ENCODE data around the gene GKAP1. TPM values are rescaled to one million over a fixed set of nuclear protein-coding genes. Genes with fewer than 3 reads are reported as not detected.
"Not testable (repeated sequence)": the region's sequence is repeated elsewhere in the genome, so short reads cannot be mapped to it uniquely, and the experiment has no call there.

GKAP1 gene
- 1 to 10 TPM; 3.3 to 4.2 TPM for total RNA-seq

DNA sequence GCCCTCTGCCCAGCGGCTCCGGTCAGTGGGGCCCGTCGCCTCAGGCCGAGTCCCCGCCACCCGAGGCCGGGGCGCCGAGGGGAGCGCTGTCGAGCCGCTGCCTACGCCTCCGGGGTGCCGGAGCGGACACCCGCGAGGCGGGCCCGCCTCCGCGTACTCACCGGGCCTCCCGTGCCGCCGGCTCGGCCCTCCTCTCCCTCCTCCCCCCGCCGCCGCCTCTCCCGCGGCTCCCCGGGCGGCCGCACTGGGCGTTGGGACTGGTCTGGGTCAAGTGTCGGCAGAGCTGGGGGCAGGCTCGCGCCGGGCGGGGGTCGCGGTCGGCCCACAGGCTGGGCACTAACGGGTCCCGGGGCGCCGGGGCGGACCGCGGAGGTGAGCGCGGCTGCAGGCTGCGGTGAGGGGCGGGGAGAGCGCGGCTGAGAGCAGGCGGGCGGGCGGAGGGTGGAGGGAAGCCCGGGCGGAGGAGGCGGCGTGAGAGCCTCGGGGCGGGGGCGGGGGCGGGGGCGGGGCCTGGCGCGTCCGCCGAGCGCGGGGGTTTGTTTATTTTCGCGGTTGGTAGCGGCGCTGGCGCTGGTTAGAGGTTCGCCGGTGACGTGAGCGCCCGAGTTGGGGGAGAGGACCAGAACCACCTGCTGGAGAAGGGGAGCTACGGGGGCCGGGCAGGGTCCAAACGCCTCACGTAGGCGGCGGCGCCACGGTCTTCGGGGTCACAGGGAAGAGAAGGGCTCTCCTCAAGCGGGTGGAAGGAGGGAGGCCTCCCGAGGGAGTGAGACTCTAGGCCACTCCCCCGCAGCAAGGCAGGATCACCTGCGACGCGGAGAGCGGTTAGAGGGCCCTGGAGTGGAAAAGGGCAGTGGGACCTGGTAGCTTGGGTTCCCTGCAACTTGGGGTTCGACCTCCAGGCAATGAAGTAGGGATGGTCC, at the start of gene GKAP1:
GKAP1 (minus strand) TSS at position 414 of the 923 bp plus-strand sequence. CDS start 11,252 bp downstream, outside the sequence.
- peak within 1 kb of the TSS; percentile 58 for H3K27ac Mint-ChIP-seq
- H3K9me3 Mint-ChIP-seq (ENCODE audit: low read depth); H3K27me3 Mint-ChIP-seq; POLR2A ChIA-PET; H3K4me1 Mint-ChIP-seq; H3K36me3 Mint-ChIP-seq (ENCODE audit: low read depth): not testable (repeated sequence)
- intact Hi-C loops (cut with DNase I, micrococcal nuclease) = loop anchor here (1.0 to 5.0 kb wide), 6 partner anchors 103 to 197 kb away; partner anchors contain the start of genes UBQLN1 (in 2 of the 2), HNRNPK (in 1 of the 2), IDNK (in 1 of the 2) and KIF27 (in 1 of the 2)
- ATAC-seq (peak; percentile 83), DNase-seq (peak; percentile 78)
- peak within 1 kb of the TSS; percentile 76 for H3K4me3 Mint-ChIP-seq
- CTCF ChIA-PET = interaction anchor here (0.5 kb wide), 1 partner anchor 33 kb away, joined by 5 read pairs; no protein-coding TSS in a partner anchor

DNA sequence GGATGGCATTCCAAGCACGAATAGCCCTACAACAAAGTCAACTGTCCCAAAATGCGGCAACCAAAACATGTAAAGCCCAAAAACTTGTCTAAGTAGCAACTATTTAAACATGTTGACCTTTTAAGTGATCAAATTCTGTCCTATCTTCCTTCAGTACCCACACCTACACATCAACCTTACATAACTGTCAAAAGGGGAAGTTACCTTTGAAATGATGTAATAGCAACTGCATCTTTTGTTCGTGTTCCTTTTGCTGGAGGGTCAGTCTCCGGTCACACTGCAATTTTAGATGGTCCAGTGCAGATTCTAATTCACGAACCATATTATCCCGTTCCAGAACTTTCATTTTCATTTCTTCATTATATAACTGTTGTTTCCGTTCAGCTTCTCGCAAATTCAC, 32.3 kb upstream of the GKAP1 start:
- H3K36me3 Mint-ChIP-seq (ENCODE audit: low read depth); intact Hi-C loops (cut with DNase I, micrococcal nuclease); ATAC-seq: not testable (repeated sequence)

DNA sequence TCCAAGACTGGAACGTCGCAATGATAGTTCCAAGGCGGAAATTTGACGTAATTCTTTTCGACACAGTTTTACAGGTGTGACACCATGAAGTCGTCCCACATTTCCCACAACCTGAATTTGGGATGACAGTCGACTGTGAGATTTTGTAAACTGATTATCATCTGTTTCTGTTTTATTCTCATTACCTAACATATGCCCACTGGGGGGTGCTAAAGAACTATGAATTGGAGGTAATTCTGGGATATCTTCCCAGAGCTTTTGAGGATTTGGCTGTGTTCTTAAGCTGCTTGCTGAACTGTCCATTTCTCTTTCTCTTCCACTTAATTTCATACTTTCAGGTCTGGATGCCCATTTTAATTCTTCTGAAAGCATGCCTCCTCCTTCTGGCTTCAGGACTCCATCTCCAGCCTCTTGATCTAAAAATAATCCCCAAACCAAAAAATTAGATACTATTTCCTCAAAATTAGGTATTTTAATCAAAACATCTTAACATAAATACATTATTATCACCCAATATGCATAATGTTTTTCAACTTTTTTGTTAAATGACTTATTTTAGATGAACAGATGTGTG, 19.6 kb upstream of the GKAP1 start:
- ATAC-seq; CTCF ChIA-PET; H3K36me3 Mint-ChIP-seq (ENCODE audit: low read depth); H3K4me3 Mint-ChIP-seq; H3K27me3 Mint-ChIP-seq; DNase-seq; H3K9me3 Mint-ChIP-seq (ENCODE audit: low read depth); POLR2A ChIA-PET; H3K4me1 Mint-ChIP-seq; H3K27ac Mint-ChIP-seq: not testable (repeated sequence)
- intact Hi-C loops (cut with DNase I, micrococcal nuclease) = loop anchor here in 1 of 2 experiments (5.0 kb wide), 1 partner anchor 80 kb away; no protein-coding TSS in a partner anchor

More for the DNA sequence above, 32.3 kb upstream of the GKAP1 start:
- H3K27ac Mint-ChIP-seq; H3K27me3 Mint-ChIP-seq; CTCF ChIA-PET; H3K4me1 Mint-ChIP-seq; POLR2A ChIA-PET; H3K9me3 Mint-ChIP-seq (ENCODE audit: low read depth); H3K4me3 Mint-ChIP-seq; DNase-seq: not testable (repeated sequence)

DNA sequence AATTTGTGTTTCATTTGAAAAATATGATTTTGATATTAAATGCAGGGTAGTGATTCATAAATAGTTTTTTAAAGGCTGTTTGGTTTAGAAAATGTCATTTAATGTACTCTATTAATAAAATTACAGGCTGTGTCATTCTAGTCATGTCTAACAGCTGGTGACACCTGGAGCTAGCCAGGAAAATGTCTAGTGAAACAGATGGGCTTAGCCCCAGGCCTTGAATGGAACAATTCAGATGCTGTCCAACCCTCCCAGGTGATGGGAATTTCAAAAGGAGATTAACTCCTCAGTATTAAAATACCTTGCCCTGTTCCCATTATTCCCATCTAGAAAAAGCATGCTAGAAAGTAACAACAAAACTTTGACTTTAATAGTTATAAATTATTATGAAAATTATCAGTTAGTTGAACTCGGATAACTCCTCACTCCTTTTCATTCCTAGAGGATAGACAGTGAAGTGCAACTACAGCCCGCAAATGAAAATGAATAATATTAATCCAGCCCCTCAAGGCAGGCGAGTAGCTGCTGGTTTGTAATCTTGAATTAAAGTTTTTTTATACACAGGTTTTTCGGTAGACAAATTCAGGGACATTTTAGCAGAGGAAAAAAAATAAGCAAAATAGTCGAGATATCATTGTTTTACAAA, 13.0 kb upstream of the GKAP1 start:
- H3K36me3 Mint-ChIP-seq (ENCODE audit: low read depth); CTCF ChIA-PET; H3K27ac Mint-ChIP-seq; POLR2A ChIA-PET; DNase-seq; intact Hi-C loops (cut with DNase I, micrococcal nuclease); H3K9me3 Mint-ChIP-seq (ENCODE audit: low read depth); H3K4me3 Mint-ChIP-seq; H3K27me3 Mint-ChIP-seq; H3K4me1 Mint-ChIP-seq; ATAC-seq: not testable (repeated sequence)

DNA sequence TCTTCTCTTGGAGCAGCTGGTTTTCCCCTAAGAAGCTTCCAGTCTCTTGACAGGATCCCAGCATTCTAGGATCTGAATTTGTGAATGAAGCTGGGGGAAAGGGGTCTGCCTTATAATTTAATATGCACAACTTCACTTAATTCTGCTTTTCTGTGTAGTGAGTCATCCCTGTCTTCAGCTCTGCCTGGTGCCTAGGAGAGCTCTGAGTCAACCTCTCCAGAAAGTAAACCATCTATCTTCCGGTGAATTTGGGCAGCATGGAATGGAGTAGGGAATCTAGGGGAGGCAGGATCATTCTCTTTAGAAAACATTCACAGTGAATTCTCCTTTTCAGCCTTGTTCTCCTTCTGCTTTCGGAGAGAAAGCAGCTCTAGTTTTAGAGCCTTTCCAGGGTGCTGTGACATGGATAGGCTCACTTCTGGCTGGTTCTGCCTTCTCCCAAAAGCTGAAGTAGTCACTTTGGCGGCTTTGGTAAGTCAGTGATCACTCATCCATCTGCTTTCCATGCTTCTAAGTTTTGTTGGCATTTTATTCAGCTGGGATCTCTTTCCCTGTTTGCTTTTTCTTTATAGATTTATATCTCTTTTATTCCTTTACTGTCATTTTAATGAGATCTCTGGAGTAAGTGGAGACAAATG, 7.5 kb upstream of the GKAP1 start:
- POLR2A ChIA-PET; ATAC-seq; H3K9me3 Mint-ChIP-seq (ENCODE audit: low read depth); DNase-seq; H3K4me1 Mint-ChIP-seq; H3K4me3 Mint-ChIP-seq; H3K27ac Mint-ChIP-seq; H3K27me3 Mint-ChIP-seq; intact Hi-C loops (cut with DNase I, micrococcal nuclease); H3K36me3 Mint-ChIP-seq (ENCODE audit: low read depth): not testable (repeated sequence)
- CTCF ChIA-PET = interaction anchor here (0.8 kb wide), 1 partner anchor 142 kb away, joined by 3 read pairs; no protein-coding TSS in a partner anchor

DNA sequence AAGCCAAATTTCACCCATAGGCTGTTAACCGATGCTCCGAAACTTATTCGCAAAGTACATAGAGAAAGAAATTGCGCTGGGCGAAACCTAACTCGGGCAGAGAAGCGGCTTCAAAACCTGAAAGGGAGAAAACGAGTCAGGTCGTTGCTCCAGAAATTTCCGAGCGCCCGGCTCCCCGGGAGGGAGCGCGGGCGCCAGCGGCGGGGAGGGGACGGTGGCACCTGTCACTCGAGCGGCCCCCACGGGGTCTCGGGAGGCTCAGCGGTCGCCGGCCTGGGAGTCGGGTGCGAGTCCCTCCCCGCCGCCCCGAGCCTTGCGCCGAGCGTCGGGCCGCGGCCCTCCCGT, 586 bp downstream of the GKAP1 start:
- intact Hi-C loops (cut with DNase I, micrococcal nuclease) = loop anchor here (1.0 to 5.0 kb wide), 6 partner anchors 104 to 196 kb away; partner anchors contain the start of genes UBQLN1 (in 2 of the 2), HNRNPK (in 1 of the 2), IDNK (in 1 of the 2) and KIF27 (in 1 of the 2)
- ATAC-seq; POLR2A ChIA-PET; H3K27me3 Mint-ChIP-seq; H3K36me3 Mint-ChIP-seq (ENCODE audit: low read depth); H3K9me3 Mint-ChIP-seq (ENCODE audit: low read depth); H3K4me1 Mint-ChIP-seq: not testable (repeated sequence)
- CTCF ChIA-PET = interaction anchor here (0.6 kb wide), 1 partner anchor 96 kb away, joined by 4 read pairs; no protein-coding TSS in a partner anchor
- DNase-seq = peak; percentile 50
- Mint-ChIP-seq H3K4me3 (peak overlapping the region; percentile 76), H3K27ac (peak overlapping the region; percentile 49)

DNA sequence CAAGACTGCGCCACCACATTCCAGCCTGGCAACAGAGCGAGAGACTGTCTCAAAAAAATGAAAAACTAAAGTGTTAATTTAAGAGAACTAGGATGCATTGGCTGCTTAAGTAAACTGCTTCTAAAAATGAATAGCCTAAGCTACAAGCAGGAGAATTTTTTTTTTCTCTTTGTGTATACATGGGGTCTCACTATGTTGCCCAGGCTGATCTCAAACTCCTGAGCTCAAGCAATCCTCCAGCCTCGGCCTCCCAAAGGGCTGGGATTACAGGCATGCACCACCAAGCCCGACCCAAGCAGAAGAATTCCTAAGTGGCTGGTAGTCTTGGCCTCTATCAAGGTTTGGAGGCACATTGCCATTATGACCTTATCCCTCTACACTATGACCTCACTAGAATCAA, 2.4 kb downstream of the GKAP1 start:
- H3K4me1 Mint-ChIP-seq; DNase-seq; H3K36me3 Mint-ChIP-seq (ENCODE audit: low read depth); ATAC-seq; H3K27ac Mint-ChIP-seq; H3K27me3 Mint-ChIP-seq; POLR2A ChIA-PET; H3K4me3 Mint-ChIP-seq; CTCF ChIA-PET; H3K9me3 Mint-ChIP-seq (ENCODE audit: low read depth): not testable (repeated sequence)
- intact Hi-C loops (cut with DNase I, micrococcal nuclease) = loop anchor here in 1 of 2 experiments (5.0 kb wide), 2 partner anchors 108 to 193 kb away; partner anchors contain the start of genes IDNK and UBQLN1

DNA sequence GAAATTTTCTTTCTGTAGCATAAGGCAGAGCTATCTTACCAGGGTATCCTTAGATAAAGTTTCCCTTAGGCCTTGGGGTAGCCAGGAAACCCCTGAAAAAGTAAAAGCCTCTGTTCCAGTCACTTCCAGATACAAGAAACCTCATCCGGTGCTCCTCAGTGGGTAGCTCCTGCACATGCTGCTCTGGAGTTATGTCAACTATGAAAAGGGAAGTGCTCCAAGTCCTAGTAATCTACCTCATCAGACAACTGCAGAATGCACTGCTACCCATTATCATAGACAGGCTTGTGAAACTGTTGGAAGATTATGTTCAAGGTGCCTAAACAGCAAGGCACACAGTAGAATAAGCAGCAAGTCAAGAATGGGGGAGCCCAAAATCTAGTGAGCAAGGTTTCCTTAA, 8.4 kb downstream of the GKAP1 start:
- H3K27ac Mint-ChIP-seq; POLR2A ChIA-PET; DNase-seq; intact Hi-C loops (cut with DNase I, micrococcal nuclease); ATAC-seq; H3K4me1 Mint-ChIP-seq; H3K4me3 Mint-ChIP-seq; CTCF ChIA-PET; H3K36me3 Mint-ChIP-seq (ENCODE audit: low read depth); H3K27me3 Mint-ChIP-seq; H3K9me3 Mint-ChIP-seq (ENCODE audit: low read depth): not testable (repeated sequence)

DNA sequence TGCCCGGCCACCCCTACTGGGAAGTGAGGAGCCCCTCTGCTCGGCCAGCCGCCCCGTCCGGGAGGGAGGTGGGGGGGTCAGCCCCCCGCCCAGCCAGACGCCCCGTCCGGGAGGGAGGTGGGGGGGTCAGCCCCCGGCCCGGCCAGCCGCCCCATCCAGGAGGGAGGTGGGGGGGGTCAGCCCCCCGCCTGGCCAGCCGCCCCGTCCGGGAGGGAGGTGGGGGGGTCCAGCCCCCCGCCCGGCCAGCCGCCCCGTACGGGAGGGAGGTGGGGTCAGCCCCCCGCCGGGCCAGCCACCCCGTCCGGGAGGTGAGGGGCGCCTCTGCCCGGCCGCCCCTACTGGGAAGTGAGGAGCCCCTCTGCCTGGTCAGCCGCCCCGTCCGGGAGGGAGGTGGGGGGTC, 13.1 kb downstream of the GKAP1 start:
- H3K9me3 Mint-ChIP-seq (ENCODE audit: low read depth); ATAC-seq; H3K4me1 Mint-ChIP-seq; CTCF ChIA-PET; H3K27ac Mint-ChIP-seq; intact Hi-C loops (cut with DNase I, micrococcal nuclease); DNase-seq; H3K36me3 Mint-ChIP-seq (ENCODE audit: low read depth); H3K4me3 Mint-ChIP-seq; POLR2A ChIA-PET; H3K27me3 Mint-ChIP-seq: not testable (repeated sequence)

DNA sequence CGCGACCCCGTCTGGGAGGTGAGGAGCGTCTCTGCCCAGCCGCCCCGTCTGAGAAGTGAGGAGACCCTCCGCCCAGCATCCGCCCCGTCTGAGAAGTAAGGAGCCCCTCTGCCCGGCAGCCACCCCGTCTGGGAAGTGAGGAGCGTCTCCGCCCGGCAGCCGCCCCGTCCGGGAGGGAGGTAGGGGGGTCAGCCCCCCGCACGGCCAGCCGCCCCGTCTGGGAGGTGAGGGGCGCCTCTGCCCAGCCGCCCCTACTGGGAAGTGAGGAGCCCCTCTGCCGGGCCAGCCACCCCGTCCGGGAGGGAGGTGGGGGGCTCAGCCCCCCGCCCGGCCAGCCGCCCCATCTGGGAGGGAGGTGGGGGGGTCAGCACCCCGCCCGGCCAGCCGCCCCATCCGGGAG, 13.6 kb downstream of the GKAP1 start:
- H3K36me3 Mint-ChIP-seq (ENCODE audit: low read depth); H3K4me1 Mint-ChIP-seq; CTCF ChIA-PET; POLR2A ChIA-PET; ATAC-seq; H3K27ac Mint-ChIP-seq; H3K4me3 Mint-ChIP-seq; intact Hi-C loops (cut with DNase I, micrococcal nuclease); H3K27me3 Mint-ChIP-seq; DNase-seq; H3K9me3 Mint-ChIP-seq (ENCODE audit: low read depth): not testable (repeated sequence)

Measured in activated CD4-positive, alpha-beta T cell treated with anti-CD3 and anti-CD28 coated beads for 36 hours (primary cell).